ENCODE measurements around the gene DBNDD2.

Gene DBNDD2

GRCh38 chr20:45452772-45453691 is 44.9 kb downstream of the DBNDD2 start:
- no peak for DNase-seq

- peak; percentile 71 for DNase-seq
These were observed 48.5 kb downstream of the DBNDD2 start for GRCh38 chr20:45456632-45457031.

GRCh38 chr20:45459606-45460005 is 51.5 kb downstream of the DBNDD2 start:
- no peak for DNase-seq

Measured in NCI-H146 (cell line).